PC-9 (cell line): ENCODE results near the gene ZBTB14.

Experiments used
- EZH2 ChIP-seq: fragments of 200-600 bp; sonication (generic); IDR thresholded peaks from 2 replicates; pipeline ENCODE4 v1.8.0; 2017; ENCODE audit warnings: antibody characterized with exemption, low read depth
- TF ChIP-seq, protein P1 (sequence below): fragments of 200-600 bp; sonication (generic); conservative IDR thresholded peaks from 2 replicates; pipeline ENCODE4 v1.6.1; 2017; ENCODE audit warnings: mixed run types, antibody characterized with exemption, mild to moderate bottlenecking, moderate library complexity

DNA sequence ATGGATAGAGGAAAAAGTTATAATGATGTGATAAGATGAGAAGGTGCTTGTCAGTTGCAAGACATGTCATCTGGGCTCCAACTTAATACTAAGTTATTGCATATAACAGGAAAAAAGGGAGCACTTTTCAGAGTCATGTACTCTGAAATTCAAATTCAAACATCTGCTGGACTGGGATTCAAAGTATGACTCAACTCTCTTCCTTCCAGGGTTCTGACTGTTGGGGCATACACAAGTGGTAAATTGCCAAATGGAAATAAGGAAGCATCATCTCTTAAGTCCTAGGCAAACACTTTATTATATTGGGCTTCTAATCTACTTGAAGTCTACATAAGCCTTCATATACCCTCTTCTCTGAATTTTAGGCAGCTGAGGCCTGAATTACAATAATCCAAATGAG, 44.9 kb downstream of the ZBTB14 start:
- TF ChIP-seq, protein P1, sequence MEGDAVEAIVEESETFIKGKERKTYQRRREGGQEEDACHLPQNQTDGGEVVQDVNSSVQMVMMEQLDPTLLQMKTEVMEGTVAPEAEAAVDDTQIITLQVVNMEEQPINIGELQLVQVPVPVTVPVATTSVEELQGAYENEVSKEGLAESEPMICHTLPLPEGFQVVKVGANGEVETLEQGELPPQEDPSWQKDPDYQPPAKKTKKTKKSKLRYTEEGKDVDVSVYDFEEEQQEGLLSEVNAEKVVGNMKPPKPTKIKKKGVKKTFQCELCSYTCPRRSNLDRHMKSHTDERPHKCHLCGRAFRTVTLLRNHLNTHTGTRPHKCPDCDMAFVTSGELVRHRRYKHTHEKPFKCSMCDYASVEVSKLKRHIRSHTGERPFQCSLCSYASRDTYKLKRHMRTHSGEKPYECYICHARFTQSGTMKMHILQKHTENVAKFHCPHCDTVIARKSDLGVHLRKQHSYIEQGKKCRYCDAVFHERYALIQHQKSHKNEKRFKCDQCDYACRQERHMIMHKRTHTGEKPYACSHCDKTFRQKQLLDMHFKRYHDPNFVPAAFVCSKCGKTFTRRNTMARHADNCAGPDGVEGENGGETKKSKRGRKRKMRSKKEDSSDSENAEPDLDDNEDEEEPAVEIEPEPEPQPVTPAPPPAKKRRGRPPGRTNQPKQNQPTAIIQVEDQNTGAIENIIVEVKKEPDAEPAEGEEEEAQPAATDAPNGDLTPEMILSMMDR = no peak
- TF ChIP-seq EZH2 = no peak
